ENCODE results near the gene ADAM30.

The ADAM30 gene

GRCh38 chr1:119937198-119937597, 40.9 kb upstream of the ADAM30 start:
- DNase-seq, result no peak
- Histone ChIP-seq H3K27me3 (ENCODE audit: control insufficient read depth in 1 of 2, insufficient read depth in 1 of 2, low read length in 2 of 2) (no peaks in the 10 kb centered on the region), H2BK5ac (ENCODE audit: low read depth, low read length, poor library complexity, severe bottlenecking) (no peak overlapping the region), H2BK12ac (ENCODE audit: low read length in 2 of 2) (no peak overlapping the region), H3K4me3 (ENCODE audit: insufficient read depth in 1 of 2, low read depth in 1 of 2, low read length in 2 of 2) (no peak overlapping the region), H2BK15ac (ENCODE audit: low read depth, poor library complexity, severe bottlenecking) (no peak overlapping the region), H4K8ac (ENCODE audit: low read length) (no peak overlapping the region), H2AFZ (ENCODE audit: low read depth, low read length) (no peak overlapping the region), H3K4me2 (ENCODE audit: low read length, poor library complexity, severe bottlenecking) (no peak overlapping the region), H3K14ac (ENCODE audit: low read length in 2 of 2) (no peak overlapping the region), H4K91ac (ENCODE audit: low read length) (no peak overlapping the region), H2AK5ac (ENCODE audit: low read length, severe bottlenecking) (no peak overlapping the region), H3K18ac (ENCODE audit: low read depth in 1 of 2, low read length in 2 of 2) (no peak overlapping the region), H3K27ac (ENCODE audit: low read length, poor library complexity, severe bottlenecking) (no peak overlapping the region), H3K23ac (ENCODE audit: low read length in 2 of 2) (no peak overlapping the region), H2BK120ac (ENCODE audit: low read depth, low read length) (no peak overlapping the region), H3K9ac (ENCODE audit: low read length) (no peak overlapping the region), H3K36me3 (ENCODE audit: control insufficient read depth in 1 of 2, insufficient read depth in 2 of 2, low read depth in 1 of 2, low read length in 2 of 2) (peaks cover 38 to 97% of the 10 kb centered on the region in 2 experiments), H3K4me1 (ENCODE audit: control insufficient read depth, insufficient read depth, low read depth, low read length) (no peaks in the 10 kb centered on the region), H3K9me3 (ENCODE audit: control insufficient read depth, low read length) (peaks cover 26% of the 10 kb centered on the region), H3K79me1 (replicated peaks; ENCODE audit: low read length, poor library complexity, severe bottlenecking) (peaks cover 21% of the 10 kb centered on the region), H3K4ac (ENCODE audit: low read depth in 1 of 2, low read length in 2 of 2) (no peak overlapping the region)
- 98% methylated on average over 5 of the region's 5 CpGs for WGBS

- Histone ChIP-seq H3K4me3 (ENCODE audit: insufficient read depth in 1 of 2, low read depth in 1 of 2, low read length in 2 of 2) (no peak overlapping the region), H3K14ac (ENCODE audit: low read length in 2 of 2) (no peak overlapping the region), H4K8ac (ENCODE audit: low read length) (no peak overlapping the region), H3K18ac (ENCODE audit: low read depth in 1 of 2, low read length in 2 of 2) (no peak overlapping the region), H3K4me2 (ENCODE audit: low read length, poor library complexity, severe bottlenecking) (no peak overlapping the region), H3K36me3 (ENCODE audit: control insufficient read depth in 1 of 2, insufficient read depth in 2 of 2, low read depth in 1 of 2, low read length in 2 of 2) (peaks cover 35 to 93% of the 10 kb centered on the region in 2 experiments), H3K27me3 (ENCODE audit: control insufficient read depth in 1 of 2, insufficient read depth in 1 of 2, low read length in 2 of 2) (no peaks in the 10 kb centered on the region), H3K79me1 (replicated peaks; ENCODE audit: low read length, poor library complexity, severe bottlenecking) (peaks cover 18% of the 10 kb centered on the region), H2BK12ac (ENCODE audit: low read length in 2 of 2) (no peak overlapping the region), H3K23ac (ENCODE audit: low read length in 2 of 2) (no peak overlapping the region), H3K9me3 (ENCODE audit: control insufficient read depth, low read length) (peaks cover 26% of the 10 kb centered on the region), H3K4ac (ENCODE audit: low read depth in 1 of 2, low read length in 2 of 2) (no peak overlapping the region), H2AFZ (ENCODE audit: low read depth, low read length) (no peak overlapping the region), H3K27ac (ENCODE audit: low read length, poor library complexity, severe bottlenecking) (no peak overlapping the region), H2AK5ac (ENCODE audit: low read length, severe bottlenecking) (no peak overlapping the region), H2BK5ac (ENCODE audit: low read depth, low read length, poor library complexity, severe bottlenecking) (no peak overlapping the region), H4K91ac (ENCODE audit: low read length) (no peak overlapping the region), H3K4me1 (ENCODE audit: control insufficient read depth, insufficient read depth, low read depth, low read length) (no peaks in the 10 kb centered on the region), H2BK15ac (ENCODE audit: low read depth, poor library complexity, severe bottlenecking) (no peak overlapping the region), H2BK120ac (ENCODE audit: low read depth, low read length) (no peak overlapping the region), H3K9ac (ENCODE audit: low read length) (no peak overlapping the region)
- DNase-seq, result no peak
- WGBS, result 98% methylated on average over 2 of the region's 2 CpGs
Measured at GRCh38 chr1:119935915-119936314, 39.6 kb upstream of the ADAM30 start.

GRCh38 chr1:119935373-119935772, 39.1 kb upstream of the ADAM30 start:
- Histone ChIP-seq H3K9ac (ENCODE audit: low read length) (no peak overlapping the region), H3K36me3 (ENCODE audit: control insufficient read depth in 1 of 2, insufficient read depth in 2 of 2, low read depth in 1 of 2, low read length in 2 of 2) (peaks cover 32 to 90% of the 10 kb centered on the region in 2 experiments), H2BK5ac (ENCODE audit: low read depth, low read length, poor library complexity, severe bottlenecking) (no peak overlapping the region), H3K27ac (ENCODE audit: low read length, poor library complexity, severe bottlenecking) (no peak overlapping the region), H3K23ac (ENCODE audit: low read length in 2 of 2) (no peak overlapping the region), H3K14ac (ENCODE audit: low read length in 2 of 2) (no peak overlapping the region), H2AK5ac (ENCODE audit: low read length, severe bottlenecking) (no peak overlapping the region), H3K4me2 (ENCODE audit: low read length, poor library complexity, severe bottlenecking) (no peak overlapping the region), H2BK120ac (ENCODE audit: low read depth, low read length) (no peak overlapping the region), H3K79me1 (replicated peaks; ENCODE audit: low read length, poor library complexity, severe bottlenecking) (peaks cover 16% of the 10 kb centered on the region), H2BK12ac (ENCODE audit: low read length in 2 of 2) (no peak overlapping the region), H4K91ac (ENCODE audit: low read length) (no peak overlapping the region), H3K18ac (ENCODE audit: low read depth in 1 of 2, low read length in 2 of 2) (no peak overlapping the region), H3K4ac (ENCODE audit: low read depth in 1 of 2, low read length in 2 of 2) (no peak overlapping the region), H3K4me1 (ENCODE audit: control insufficient read depth, insufficient read depth, low read depth, low read length) (no peaks in the 10 kb centered on the region), H4K8ac (ENCODE audit: low read length) (no peak overlapping the region), H2BK15ac (ENCODE audit: low read depth, poor library complexity, severe bottlenecking) (no peak overlapping the region), H2AFZ (ENCODE audit: low read depth, low read length) (no peak overlapping the region), H3K9me3 (ENCODE audit: control insufficient read depth, low read length) (peaks cover 26% of the 10 kb centered on the region), H3K27me3 (ENCODE audit: control insufficient read depth in 1 of 2, insufficient read depth in 1 of 2, low read length in 2 of 2) (no peaks in the 10 kb centered on the region), H3K4me3 (ENCODE audit: insufficient read depth in 1 of 2, low read depth in 1 of 2, low read length in 2 of 2) (no peak overlapping the region)
- DNase-seq, result no peak
- 100% methylated on average over 1 of the region's 1 CpG for WGBS

DNA sequence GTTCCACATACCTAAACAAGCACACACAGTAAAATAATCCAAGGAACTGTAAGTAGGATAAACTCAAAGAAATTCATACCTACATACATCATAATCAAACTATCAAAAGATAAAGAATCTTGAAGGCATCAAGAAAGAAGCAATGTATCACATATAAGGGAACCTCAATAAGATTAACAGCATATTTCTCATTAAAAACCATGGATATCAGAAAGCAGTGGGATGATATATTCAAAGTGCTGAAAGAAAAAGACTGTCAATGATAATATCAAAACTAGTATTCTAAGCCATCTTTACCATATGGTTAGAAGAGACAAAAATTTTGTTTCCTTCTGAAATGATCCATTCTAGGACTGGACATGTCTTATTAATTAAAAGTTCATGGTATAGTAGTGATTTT, 37.1 kb upstream of the ADAM30 start:
- H3K4me3 ChIP-seq (ENCODE audit: insufficient read depth in 1 of 2, low read depth in 1 of 2, low read length in 2 of 2), result no peak overlapping the region
- H3K23ac ChIP-seq (ENCODE audit: low read length in 2 of 2), result no peak overlapping the region
- H2BK5ac ChIP-seq (ENCODE audit: low read depth, low read length, poor library complexity, severe bottlenecking), result no peak overlapping the region
- no peak overlapping the region for H2BK15ac ChIP-seq (ENCODE audit: low read depth, poor library complexity, severe bottlenecking)
- H3K18ac ChIP-seq (ENCODE audit: low read depth in 1 of 2, low read length in 2 of 2), result no peak overlapping the region
- H2BK12ac ChIP-seq (ENCODE audit: low read length in 2 of 2), result no peak overlapping the region
- peaks cover 16% of the 10 kb centered on the region for H3K79me1 ChIP-seq (replicated peaks; ENCODE audit: low read length, poor library complexity, severe bottlenecking)
- H3K14ac ChIP-seq (ENCODE audit: low read length in 2 of 2), result no peak overlapping the region
- no peak overlapping the region for H2AK5ac ChIP-seq (ENCODE audit: low read length, severe bottlenecking)
- no peak overlapping the region for H3K4me2 ChIP-seq (ENCODE audit: low read length, poor library complexity, severe bottlenecking)
- no peak overlapping the region for H3K4ac ChIP-seq (ENCODE audit: low read depth in 1 of 2, low read length in 2 of 2)
- no peak overlapping the region for H4K8ac ChIP-seq (ENCODE audit: low read length)
- no peak for DNase-seq
- peaks cover 26% of the 10 kb centered on the region for H3K9me3 ChIP-seq (ENCODE audit: control insufficient read depth, low read length)
- no peak overlapping the region for H4K91ac ChIP-seq (ENCODE audit: low read length)
- no peaks in the 10 kb centered on the region for H3K4me1 ChIP-seq (ENCODE audit: control insufficient read depth, insufficient read depth, low read depth, low read length)
- H3K9ac ChIP-seq (ENCODE audit: low read length), result no peak overlapping the region
- H3K27me3 ChIP-seq (ENCODE audit: control insufficient read depth in 1 of 2, insufficient read depth in 1 of 2, low read length in 2 of 2), result no peaks in the 10 kb centered on the region
- H2AFZ ChIP-seq (ENCODE audit: low read depth, low read length), result no peak overlapping the region
- no peak overlapping the region for H2BK120ac ChIP-seq (ENCODE audit: low read depth, low read length)
- peaks cover 33 to 92% of the 10 kb centered on the region in 2 experiments for H3K36me3 ChIP-seq (ENCODE audit: control insufficient read depth in 1 of 2, insufficient read depth in 2 of 2, low read depth in 1 of 2, low read length in 2 of 2)
- no peak overlapping the region for H3K27ac ChIP-seq (ENCODE audit: low read length, poor library complexity, severe bottlenecking)
